GM18861 (cell line): ENCODE results near the gene DCPS.
"Not testable (repeated sequence)": the region's sequence is repeated elsewhere in the genome, so short reads cannot be mapped to it uniquely, and the experiment has no call there.

ENCODE experiments used
- ATAC-seq: cut with Tn5 transposase; IDR thresholded peaks from one replicate; pipeline ENCODE4 v1.9.1; 2021; ENCODE audit not compliant: unreplicated experiment

The DCPS gene

GRCh38 chr11:126284829-126285228 lies 19.0 kb upstream of the DCPS start:
- ATAC-seq: peak; percentile 77

GRCh38 chr11:126288237-126288636 lies 15.6 kb upstream of the DCPS start:
- ATAC-seq: no peak

GRCh38 chr11:126290887-126291286 lies 13.0 kb upstream of the DCPS start:
- ATAC-seq: no peak

DNA sequence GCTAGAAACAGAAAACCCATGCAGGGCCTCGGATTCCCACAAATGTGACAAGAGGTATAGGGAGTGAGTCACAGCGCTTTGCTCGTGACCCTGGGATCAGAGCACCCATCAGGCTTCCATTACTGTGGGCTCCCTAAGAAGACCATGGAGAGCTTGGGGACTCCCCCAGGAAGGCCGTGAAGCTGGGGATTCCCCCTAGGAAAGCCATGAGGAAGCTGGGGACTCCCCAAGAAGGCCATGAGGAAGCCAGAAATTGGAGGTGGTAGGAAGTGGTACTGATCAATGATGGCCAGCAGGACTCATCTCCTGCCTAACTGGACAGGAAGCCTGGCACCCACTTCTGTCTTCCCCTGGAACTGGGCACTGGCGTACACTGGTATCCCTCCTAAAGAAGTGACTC lies 10.1 kb upstream of the DCPS start:
- no peak for ATAC-seq

- ATAC-seq: no peak
These were observed 6.9 kb upstream of the DCPS start for GRCh38 chr11:126297004-126297403.

GRCh38 chr11:126304457-126305075 lies 706 bp downstream of the DCPS start:
- ATAC-seq: peak; percentile 33

GRCh38 chr11:126305699-126306098 lies 1.8 kb downstream of the DCPS start:
- peak; percentile 40 for ATAC-seq

GRCh38 chr11:126307706-126308105 lies 3.8 kb downstream of the DCPS start:
- ATAC-seq: no peak

- ATAC-seq: no peak
These were observed 4.4 kb downstream of the DCPS start for GRCh38 chr11:126308271-126308671.

DNA sequence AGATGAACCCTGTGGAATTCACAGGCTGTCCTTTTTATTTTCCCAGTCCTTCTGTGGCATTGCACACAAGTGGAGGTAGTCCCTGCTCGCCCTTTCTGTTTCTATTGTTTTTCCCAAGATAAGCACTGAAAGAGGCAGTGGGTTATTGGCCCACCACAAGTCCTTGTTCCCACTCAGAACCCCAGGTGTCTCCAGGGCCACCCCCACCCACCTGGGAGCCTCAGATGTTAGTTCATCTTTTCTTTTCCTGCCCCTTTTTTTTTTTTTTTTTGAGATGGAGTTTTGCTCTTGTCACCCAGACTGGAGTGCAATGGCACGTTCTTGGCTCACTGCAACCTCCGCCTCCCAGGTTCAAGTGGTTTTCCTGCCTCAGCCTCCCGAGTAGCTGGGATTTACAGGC lies 4.9 kb downstream of the DCPS start:
- not testable (repeated sequence) for ATAC-seq

DNA sequence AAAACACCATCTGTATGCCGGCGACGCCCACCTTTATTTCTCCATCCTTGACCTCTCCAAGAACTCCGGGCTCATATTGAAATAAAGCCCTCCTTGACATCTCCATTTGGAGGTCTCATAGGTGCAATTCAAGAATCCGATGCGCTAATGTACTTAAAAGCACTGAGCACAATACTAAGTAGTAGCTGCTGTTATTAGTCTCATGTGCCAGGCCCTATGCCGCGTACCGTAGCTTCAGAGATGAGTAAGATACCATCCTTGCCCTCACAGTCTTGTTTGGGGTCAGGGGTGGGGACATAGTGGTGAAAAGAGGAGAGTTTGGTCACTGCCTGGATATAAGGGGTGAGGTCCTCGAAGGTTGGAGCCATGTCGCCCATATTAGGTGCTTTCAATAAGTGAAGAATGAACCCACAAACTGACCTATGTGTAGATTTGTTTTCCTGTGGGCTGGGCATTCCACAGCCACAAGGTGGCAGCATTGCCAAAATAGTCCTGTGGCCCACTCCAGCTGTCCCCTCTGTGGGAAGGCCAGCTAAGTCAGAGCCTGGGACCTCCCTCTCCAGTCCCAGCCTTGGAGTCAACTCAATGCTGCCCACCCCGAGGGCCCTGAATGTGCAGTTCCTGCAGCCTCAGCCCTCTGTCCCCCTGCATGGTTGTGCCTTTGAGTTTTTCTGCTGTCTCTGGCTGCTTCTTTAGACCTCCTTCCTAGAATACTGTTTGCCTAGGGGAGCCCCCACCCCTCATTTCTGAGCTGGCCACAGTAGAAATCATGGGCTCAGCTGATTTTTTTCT lies 6.5 kb downstream of the DCPS start:
- peak; percentile 65 for ATAC-seq

DNA sequence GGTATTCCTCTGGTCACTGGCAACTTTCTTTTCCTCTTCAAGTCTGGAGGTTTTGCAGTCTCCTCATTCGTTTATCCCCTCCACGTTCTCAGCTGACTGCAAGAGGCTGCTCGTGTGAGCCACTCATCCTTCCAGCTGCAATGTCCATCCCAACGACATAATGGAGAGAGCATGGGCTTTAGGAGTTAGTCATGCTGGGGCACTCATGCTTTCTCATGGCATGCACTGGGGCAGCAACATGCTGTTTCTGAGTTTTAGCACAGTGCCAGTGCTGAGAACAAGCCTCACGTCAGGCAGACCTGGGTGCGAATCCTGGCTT lies 7.1 kb downstream of the DCPS start:
- no peak for ATAC-seq

DNA sequence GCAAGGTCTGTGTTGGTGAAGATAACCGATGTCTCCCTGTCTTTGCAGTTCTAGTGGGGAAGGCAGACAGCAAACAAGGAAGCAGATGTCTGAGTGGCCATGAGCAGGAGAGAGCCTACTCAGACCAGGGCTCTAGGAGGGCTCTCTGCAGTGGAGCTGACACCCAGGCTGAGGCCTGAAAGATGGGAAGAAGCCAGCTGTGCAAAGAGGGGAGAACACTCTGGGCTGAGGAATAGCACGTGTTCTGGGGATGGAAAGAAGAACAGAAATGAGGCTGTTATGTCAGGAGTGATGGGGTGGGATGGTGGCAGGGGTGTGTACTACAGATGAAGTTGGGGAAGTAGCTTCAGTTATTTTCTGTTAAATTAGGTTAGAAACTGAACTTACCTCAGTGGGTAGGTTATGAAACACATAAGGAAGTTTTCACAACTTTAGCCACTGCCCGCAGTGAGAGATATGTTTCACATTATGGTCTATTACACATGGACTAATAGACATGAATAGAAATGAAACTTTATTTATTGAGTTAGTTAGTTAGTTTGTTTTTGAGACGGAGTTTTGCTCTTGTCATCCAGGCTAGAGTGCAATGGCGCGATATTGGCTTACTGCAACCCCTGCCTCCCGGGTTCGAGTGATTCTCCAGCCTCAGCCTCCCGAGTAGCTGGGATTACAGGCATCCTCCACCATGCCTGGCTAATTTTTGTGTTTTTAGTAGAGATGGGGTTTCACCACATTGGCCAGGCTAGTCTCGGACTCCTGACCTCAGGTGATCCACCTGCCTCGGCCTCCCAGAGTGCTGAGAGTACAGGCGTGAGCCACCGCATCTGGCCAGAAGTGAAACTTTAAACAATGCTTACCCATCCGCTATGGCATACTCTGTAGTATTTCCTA lies 7.8 kb downstream of the DCPS start:
- no peak for ATAC-seq

GRCh38 chr11:126312961-126313360 lies 9.1 kb downstream of the DCPS start:
- no peak for ATAC-seq

DNA sequence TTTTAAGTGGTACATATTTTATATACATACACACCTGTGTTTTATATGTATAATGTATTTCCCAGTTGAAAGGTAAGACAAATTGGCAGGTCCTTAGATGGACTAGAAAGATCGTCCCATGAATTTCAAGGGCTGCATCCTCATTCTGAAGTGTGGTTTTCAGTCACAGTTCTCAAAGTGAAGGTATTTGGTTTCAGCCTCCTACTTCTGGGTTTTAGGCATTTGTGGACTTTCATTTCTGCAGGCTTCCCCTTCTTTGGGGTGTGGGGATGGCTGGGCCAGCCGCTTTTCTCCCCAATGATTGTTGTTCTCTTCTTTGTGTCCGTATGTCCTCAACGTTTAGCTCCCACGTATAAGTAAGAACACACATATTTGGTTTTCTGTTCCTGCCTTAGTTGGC lies 10.0 kb downstream of the DCPS start:
- ATAC-seq: no peak

GRCh38 chr11:126317432-126317755 lies 13.5 kb downstream of the DCPS start:
- no peak for ATAC-seq

DNA sequence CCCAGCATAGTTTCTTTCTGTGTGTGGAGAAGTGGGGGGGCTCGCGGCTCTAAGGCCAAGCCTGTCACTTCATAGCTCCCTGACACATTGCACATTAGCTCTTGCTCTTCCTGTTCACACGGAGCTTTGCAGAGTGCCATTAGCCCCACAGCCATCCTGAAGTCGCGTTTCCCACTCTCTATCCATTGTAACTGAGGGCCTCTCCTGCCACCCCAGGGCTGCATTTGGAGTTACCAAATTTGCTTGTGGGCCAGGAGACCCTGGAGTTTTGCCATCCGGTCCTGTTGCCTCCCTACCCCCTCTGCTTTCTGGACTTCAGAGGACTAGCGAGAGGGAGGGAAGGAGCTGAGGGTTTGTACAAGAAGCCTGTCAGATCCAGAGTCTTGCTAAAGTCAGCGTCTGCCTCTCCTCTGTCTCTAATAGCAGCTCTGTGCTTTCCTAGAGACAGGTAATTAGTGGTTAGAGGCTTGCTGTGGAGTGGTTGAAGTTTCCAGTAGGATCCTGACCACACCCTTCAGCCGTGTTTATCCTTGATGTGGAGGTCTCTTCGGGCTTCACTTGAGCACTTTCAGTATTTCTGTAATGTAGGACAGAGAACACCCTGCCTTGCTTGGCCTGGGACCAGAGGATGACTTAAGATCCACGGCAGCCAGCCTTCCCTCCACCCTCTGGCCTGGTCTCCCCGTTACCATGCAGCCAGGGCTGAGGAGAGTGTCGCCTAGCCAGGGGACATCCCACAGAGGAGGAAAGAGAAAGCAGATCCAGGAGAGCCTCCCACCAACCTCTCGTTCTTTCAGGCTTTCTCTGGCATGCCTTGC lies 14.1 kb downstream of the DCPS start:
- peak; percentile 11 for ATAC-seq

- peak; percentile 92 for ATAC-seq
These were observed 14.9 kb downstream of the DCPS start for GRCh38 chr11:126318574-126319373.

GRCh38 chr11:126319374-126319740 lies 15.5 kb downstream of the DCPS start:
- ATAC-seq: no peak

- ATAC-seq: no peak
These were observed 19.1 kb downstream of the DCPS start for GRCh38 chr11:126322996-126323395.
